Measurements from ENCODE around the gene PLXND1.
A peak's percentile ranks its signal among the peaks of the same experiment; 100 is the strongest.

Gene PLXND1

DNA sequence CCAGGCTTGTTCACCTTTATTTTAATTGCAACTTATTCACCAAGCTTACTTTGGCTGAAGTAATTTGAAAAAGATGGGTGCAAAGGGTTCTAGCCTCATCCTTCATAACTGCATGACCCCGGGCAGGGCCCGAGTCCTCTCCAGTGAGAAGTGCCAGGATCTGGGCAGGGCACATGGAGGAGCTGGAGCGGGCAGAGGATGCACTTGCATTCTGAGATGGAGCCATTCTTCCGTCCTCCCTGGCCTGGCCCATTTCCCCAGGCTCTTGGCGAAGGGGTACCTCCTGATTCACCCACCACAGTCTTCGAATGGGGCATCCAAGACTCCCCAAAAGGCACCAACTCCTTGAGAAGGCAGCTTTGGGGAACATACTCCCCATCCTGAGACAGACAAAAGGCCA, 22.5 kb upstream of the PLXND1 start:
- no peak for FAIRE-seq
- no peak for DNase-seq (ENCODE audit: insufficient read length, low spot score)

DNA sequence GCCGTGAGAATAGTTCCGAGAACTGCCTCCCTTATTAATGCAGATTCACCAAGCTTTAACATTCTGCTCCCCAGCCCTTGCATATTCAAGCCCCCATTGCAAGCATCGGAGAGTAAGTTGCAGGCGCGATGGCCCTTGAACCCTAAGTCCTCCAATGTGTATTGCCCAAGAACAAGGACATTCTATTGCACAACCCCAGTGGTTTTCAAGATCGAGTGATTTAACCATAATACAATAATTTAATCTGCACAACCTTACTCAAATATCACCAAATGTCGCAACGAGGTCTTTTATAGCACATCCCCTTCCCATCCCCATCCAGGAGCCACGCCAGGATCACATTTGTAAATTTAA, 21.7 kb upstream of the PLXND1 start:
- DNase-seq (ENCODE audit: insufficient read length, low spot score), result no peak
- no peak for FAIRE-seq

DNA sequence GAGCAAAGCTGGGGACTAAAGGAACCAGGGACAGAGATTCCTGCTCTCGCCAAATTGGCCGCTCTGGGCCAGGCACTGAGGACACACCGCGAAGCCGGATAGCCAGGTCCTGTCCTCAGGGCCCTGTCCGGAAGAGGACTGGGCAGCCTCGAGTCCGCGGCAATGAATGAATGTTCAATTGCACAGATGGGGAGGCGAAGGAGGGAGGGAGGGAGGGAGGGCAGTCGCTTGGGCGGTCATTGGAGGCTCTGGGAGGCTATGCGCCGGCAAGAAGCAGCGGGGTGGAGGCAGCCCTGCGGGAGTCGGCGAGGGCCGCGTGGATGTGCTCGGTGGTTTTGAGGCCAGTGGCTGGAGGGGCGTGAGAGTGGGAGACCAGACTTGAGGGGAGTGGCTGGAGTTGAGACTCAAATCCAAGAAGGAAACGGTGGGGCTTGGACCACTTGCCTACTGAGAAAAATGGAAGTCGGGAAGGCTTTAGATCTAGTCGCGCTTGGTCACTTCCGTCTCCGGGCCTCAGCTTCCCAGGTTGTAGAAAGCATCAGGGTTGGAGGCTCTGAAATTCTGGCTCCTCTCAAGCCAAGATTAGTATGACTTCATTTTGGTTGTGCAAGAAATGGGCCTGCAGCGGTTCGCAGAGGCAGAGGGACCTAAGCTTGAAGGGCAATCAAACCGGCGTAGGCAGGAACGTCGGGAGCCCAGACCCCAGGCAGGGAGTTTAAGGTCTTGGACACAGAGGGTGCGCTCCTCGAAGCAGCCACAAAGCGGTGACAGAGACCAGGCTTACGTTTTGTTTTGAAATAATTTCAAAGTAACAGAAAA, 21.1 kb upstream of the PLXND1 start:
- DNase-seq (ENCODE audit: insufficient read length, low spot score) (peak; percentile 88), FAIRE-seq (peak; percentile 97)

DNA sequence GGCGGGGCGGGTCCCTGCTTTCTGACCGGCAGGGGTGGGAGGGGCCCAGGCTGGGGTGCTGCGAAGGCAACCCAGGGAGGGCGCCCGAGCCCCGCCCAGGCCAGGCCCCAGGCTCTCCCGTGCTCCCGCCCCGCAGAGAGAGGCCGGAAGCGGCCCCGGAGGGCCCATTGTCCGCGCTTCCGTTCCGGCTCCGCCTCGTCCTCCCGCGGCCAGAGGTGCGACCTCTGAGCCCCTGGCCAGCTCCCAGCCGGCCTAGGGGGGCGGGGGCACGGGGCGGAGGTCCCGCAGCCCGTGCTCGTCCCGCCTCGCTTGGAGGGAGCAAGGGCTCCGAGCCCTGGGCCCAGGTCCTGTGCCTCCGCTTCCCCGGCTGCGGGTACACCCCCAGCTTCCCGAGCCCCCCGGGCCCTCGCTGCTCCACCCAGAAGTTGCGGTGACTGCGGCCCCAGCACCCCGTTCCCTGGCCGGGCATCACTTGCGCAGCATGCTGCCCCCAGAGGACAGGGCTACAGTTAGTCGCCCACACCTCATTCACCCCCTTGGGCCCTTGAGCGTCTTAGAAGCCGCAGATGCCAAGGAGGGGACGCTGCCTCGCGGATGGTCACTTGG, 20.4 kb upstream of the PLXND1 start:
- DNase-seq (ENCODE audit: insufficient read length, low spot score) (peak; percentile 98), FAIRE-seq (peak; percentile 75)

DNA sequence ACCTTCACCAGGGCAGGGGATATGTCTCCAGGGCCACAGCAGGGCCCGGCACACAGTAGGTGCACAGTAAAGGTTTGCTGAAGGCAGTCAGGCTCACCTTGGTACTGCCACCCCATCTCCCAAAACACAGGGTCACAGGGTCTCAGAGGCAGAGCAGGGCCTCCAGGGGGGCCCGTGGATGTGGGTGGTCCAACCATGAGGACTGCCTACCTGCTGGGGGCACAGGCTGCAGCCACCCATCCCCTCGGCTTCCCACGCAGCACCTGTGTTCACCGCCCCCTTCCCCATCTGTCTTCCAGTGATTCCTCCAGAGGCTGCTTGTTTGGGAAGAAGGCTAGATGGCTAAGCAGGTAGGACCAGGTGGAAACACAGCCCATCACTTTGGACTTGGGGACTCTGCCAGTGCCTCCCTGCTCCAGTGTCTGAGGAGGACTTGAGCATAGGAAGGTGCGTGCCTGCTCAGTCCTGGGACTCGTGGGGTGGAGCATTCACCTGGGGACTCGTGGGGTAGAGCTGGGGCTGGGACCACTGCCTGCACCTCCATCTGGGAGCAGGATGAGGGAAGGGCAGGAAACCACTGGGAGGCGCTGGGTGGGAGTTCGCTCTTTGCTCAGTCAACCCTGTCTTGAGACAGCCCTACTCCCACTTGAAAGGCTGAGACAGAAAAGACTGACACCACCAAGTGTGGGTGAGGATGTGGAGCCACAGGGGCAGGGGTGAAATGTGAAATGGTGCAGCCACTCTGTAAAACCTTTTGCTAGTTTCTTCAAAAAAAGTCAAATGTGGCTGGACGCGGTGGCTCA, 18.8 kb upstream of the PLXND1 start:
- DNase-seq (ENCODE audit: insufficient read length, low spot score) (no peak), FAIRE-seq (no peak)

DNA sequence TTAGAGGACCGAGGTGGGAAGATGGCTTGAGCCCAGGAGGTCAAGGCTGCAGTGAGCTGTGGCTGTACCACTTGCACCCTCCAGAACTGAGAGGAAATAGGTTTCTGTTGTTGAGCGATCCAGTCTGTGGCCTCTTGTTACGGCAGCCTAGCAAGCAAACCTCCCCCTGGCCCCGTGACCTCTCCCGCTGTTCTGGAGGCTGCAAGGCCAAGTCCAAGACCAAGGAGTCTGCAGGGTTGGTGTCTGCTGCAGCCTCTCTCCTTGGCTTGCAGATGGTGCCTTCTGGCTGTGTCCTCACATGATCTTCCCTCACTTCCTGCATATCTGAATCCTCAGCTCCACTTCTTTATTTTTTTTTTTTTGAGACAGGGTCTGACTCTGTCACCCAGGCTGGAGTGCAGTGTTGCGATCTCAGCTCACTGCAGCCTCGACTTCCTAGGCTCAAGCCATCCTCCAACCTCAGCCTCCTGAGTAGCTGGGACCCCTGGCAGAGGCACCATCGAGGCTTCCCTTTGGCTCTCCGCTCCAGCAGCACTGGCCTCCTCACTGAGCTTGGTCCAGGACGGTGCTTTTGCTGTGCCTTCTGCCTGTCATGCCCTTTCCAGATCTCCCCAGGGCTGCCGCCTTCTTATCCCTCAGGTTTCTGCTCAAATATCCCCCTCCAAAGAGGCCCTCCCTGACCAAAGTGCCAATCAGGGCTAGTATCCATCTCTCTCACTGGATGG, 18.0 kb upstream of the PLXND1 start:
- FAIRE-seq, result no peak
- no peak for DNase-seq (ENCODE audit: insufficient read length, low spot score)

DNA sequence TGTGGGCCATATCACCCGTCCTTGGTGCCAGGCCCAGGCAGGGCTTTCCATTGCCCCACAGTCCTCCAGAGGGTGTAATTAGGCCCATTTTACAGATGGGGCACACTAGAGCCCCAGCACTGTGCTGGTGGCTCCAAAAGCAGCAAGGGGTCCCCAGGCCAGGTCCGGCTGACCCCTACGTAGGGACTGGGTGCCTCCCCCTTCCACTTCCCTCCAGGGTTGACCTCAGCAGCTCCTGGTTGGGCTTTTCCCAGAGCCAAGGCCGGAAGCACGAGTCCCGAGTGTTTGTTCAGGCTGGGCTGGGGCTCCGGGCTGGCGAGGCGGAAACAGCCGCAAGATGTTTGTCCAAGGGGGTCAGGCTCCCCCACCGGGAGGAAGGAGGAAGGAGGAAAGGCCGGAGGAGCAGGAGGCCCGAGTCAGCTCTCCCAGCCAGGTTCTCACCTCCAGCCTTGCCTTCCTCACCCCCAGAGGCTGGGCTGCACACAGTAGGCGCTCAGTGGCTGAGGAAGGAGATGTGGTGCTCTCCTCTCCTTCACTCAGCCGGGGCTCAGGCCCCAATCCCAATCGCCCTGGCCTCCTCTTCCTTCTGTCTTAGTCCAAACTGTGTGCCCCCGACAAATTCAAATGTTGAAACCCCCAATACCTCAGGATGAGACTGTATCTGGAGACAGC, 17.1 kb upstream of the PLXND1 start:
- FAIRE-seq, result no peak
- no peak for DNase-seq (ENCODE audit: insufficient read length, low spot score)

DNA sequence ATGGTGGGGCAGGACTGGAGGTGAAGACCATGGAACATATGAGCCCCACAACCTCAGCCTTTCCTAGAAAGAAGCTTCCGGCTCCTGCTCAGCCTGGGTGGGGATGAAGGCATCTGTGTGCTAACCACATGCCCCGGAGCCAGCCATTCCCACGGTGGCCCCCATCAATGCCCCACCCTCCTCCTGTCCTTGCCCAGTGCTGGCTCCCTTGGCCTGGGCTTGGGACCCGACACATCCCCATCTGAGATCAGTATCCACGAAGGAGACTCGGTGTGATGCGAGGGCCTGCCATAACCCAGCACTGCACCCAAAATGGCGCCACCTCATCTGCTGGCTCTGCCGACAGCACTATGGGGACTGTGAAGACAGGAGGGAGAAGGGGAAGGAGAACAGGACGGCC, 16.5 kb upstream of the PLXND1 start:
- DNase-seq (ENCODE audit: insufficient read length, low spot score) (no peak), FAIRE-seq (no peak)

DNA sequence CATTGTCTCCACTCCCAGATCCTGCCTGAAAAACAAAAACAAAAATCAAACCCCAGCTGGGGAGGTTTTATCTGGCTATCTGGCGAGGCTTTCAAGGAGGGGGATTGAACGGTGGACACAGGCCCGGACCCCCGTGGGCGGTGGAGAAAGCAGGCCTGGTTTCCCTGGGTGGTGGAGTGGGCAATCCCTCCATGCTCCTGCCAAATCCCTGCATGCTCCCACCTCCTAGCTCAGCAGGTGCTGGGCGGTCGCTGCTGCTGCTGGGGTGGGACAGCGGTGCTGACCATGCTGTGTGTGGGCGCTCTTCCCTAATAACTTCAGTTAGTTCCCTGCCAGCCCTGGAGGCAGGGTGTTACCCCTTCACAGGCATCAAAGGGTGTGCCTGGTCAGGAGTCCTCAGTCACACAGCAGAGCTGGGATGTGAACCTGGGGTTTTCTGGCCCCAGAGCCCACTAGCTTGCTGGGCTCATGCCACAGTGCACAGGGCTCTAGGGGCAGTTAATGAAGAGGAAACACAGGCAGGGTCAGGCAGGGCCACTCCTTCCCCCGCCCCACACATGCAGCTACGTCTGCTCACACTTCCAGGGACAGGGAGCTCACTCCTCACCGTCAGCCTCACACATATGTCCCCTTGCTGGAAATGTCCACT, 15.9 kb upstream of the PLXND1 start:
- no peak for FAIRE-seq
- no peak for DNase-seq (ENCODE audit: insufficient read length, low spot score)

DNA sequence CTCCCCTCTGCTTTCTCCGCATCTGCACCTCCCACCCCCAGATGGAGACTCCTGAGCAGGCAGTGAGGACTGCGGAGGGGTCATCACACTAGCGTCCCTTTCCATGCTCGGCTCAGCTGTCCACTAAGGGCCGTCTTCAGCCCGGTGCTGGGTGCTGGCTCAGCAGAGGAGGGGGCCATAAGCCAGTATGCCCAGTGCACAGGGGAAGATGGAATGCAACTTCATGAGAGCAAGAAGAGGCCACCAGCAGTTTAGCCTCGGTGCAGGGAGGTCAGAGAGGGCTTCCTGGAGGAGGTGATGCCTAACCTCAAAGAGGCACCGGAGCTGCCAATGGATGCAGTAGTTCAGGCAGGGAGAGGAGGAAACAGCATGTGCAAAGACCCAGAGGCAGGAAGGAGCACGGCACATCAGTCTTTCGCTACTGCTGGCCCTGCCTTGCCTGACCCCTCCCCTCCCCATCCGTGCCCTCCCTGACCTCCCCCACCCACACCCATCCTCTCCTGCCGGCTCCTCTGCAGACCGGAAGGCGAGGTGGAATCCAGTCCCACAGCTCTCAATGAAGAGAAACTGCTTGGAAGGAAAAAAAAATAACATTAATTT, 15.2 kb upstream of the PLXND1 start:
- DNase-seq (ENCODE audit: insufficient read length, low spot score) (no peak), FAIRE-seq (no peak)

DNA sequence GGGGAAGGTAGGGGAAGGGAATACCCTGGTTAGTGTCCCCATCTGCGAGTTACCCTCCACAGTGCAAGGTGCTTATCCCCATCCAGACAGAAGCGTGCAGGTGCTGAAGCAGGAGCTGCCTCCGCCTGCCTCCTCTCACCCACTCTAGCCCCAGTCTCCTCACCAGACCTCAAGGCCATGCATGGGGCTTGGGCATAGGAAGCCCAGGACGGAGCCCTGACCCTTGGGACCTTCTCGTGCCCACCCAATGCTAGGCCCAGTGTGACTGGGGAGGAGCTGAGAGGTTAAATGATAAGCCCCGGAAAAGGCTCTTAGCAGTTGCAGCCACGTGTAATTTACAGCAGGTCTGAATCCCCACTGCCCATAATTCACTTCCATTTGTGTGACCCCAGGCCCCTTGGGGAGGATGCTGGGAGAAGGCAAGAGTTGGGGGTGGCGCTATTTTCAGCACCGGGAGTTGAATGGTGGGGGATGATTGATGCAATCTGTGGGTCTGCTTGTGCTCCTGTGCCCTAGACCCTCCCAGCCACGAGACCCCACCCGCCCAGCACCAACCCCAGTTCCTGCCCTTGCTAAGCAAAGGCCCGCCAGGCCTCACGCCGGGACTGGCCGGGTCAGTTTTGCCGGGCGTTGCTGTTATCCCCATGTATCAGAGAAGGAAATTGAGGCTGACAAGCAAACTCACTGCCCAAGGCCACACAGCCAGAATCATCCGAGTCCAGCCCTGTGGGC, 14.5 kb upstream of the PLXND1 start:
- FAIRE-seq (no peak), DNase-seq (ENCODE audit: insufficient read length, low spot score) (no peak)

DNA sequence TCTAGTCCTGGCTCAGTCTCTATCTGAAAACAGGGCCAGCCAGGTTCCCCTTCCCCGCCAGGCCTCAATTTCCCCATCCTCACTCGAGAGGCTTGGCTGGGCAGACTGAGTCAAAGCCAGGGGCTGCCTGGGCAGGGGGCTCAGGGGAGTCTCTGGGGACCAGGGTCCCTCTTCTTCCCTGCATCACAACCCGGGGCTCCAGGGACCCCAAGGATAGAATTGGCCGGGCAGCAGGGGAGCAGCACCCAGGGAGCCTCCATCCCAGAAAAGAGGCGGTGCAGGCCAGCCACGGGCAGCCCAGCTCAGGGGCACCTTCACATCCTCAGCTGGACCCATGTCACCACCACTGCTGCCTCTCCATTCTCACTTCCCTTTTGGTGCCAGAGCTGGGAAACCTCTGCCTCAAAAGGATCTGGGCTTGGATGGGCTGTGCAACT, 13.3 kb upstream of the PLXND1 start:
- FAIRE-seq (no peak), DNase-seq (ENCODE audit: insufficient read length, low spot score) (no peak)

DNA sequence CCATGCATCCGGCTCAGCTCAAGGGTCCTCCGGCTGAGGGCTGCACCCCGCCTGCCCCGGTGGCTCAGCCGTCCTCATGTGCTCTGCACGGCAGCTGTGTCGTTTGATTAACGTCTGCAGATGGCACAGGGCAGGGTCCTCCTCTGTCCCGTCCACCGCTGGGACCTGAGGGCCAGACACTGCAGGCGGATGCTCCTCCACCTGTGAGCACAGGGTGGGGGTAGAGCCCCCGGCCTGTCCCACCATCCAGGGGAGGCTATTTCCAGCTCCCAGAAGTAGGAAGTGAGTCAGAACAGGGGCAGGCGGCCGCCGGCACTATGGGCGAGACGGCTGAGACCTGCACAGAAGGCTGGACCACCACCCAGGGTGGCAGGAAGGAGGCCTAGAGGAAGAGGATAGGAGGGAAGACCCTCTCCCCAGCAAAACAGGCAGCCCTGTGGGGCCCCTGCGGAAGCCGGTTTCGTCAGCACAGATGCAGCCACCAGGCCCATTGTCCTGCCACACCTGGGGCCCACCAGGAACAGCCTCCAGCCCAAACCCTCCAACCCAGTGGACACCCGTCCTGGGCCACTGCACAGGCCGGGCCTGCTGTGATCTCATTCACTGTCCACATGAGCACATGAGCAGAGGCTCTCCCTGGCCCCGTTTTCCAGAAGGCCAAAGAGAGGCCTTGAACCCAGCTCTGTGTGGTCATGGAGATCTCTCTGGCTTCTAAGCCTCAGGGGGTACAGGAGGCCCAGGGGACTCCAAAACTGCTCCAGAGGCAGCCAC, 12.6 kb upstream of the PLXND1 start:
- FAIRE-seq (no peak), DNase-seq (ENCODE audit: insufficient read length, low spot score) (no peak)

DNA sequence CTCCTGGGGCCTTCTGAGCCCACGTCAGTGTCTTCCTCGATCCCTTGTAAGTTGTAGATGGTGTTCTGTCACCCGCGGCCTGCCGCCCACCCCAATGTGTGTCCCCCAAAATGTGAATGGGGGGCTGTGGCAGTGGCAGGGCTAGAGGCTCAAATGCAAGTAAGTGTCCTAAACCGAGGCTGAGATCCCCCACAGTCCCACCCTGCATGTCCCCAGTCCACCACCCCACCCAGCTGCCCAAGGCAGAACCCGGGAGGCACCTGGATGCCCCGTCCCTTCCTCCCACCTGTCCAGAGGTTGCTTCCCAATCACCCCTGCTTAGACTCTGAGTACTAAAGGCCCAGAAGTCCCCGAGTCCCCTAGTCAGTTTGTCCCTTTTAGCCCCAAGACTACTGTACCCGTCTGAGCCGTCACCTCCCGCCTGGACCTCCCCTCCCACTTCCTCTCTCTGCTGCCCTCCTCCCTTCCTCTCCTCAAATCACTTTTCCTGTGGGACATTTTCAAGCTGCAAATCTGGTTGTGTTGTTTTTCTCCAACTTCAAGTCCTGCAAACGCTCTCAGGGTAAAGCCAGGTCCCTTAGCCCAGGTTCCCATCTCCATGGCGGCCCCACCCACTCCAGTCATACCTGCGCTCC, 11.8 kb upstream of the PLXND1 start:
- DNase-seq (ENCODE audit: insufficient read length, low spot score) (no peak), FAIRE-seq (no peak)

DNA sequence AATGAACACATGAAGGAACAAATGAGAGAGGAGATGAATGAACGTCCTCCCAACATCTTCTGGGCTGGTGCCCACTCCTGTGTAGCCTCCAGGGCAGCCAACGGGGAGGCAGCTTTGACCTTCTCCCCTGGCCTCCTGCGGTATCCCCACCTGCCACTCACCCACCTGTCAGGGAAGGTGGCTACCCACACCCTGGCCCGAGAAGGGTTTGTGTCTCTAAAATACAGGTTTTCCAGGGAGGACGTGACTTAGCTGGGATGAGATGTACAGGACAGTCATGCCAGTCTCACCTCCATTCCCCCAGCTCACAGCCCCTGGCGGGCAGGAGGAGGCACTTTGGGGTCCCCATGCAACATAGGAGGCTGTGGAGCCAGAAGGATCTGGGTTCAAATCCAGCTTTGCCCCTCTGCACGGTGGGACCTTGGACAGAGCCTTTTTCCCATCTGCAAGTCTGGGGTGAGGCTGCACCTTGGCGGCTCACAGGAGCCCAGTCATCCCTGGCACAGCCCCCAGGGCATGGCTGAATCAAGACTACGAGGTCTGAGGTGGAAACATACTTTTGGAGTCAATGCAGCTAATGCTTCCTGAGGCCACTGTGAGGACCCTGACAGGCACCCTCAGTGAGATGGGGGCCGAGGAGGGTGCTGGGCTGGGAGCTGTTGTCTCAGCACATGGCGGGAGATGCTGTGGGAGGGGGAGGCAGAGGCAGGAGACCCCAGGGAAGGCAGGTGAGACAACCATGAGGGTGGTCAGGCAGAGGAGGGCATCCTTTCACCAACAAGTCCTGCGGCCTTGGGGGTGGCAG, 11.1 kb upstream of the PLXND1 start:
- FAIRE-seq (no peak), DNase-seq (ENCODE audit: insufficient read length, low spot score) (no peak)

DNA sequence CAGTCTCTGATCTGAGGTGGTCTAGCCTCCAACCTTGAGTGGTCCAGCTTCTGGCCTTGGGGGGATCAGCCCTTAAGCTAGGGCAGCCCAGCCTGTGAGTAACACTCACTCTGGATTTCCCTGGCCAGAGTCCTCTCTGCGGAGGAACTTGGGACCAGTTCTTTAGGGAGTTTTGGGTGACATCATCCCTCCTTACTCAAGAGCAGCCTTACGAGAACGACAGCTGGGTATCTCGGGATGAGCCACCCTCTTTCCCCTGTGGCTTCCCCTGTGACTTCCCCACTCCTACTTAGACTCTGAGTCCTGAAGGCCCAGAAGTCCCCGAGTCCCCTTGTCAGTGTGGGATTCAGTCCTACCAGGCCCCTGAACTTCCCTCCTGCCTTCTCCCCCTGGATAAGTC, 10.2 kb upstream of the PLXND1 start:
- FAIRE-seq (no peak), DNase-seq (ENCODE audit: insufficient read length, low spot score) (no peak)

DNA sequence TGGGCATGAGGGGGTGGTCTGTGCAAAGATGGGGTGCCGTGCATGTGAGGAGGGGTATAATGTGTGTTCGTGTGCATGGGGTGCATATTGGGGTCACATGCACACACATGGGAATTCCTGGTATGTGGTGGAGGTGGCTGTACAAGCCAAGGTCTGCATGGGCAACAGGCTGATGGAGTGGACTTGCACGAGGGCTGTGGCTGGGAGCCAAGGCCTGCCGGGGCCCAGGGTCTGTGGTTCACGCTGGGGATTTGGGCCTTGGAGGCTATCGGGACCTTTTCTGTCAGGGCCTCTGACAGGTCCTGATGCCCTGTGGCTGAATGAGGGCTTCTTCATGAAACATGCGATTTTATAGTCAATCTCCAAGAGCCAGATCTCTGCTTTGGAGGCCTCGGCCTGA, 9.8 kb upstream of the PLXND1 start:
- no peak for FAIRE-seq
- DNase-seq (ENCODE audit: insufficient read length, low spot score), result no peak
